Epidermal melanocyte (primary cell): ENCODE results near the gene NAA20.
A peak's percentile ranks its signal among the peaks of the same experiment; 100 is the strongest.

ENCODE experiments used
- DNase-seq: peaks from one replicate; pipeline ENCODE4 v3.0.0; 2011; ENCODE audit warnings: low spot score; ENCODE audit not compliant: insufficient read length

NAA20 gene

GRCh38 chr20:20073801-20074371, 56.7 kb downstream of the NAA20 start:
- no peak for DNase-seq

- no peak for DNase-seq
Measured at GRCh38 chr20:20075032-20075431, 57.9 kb downstream of the NAA20 start.

- peak; percentile 63 for DNase-seq
Measured at GRCh38 chr20:20076297-20077065, 59.3 kb downstream of the NAA20 start.

GRCh38 chr20:20078041-20078440, 60.9 kb downstream of the NAA20 start:
- DNase-seq = no peak

GRCh38 chr20:20079102-20079784, 62.1 kb downstream of the NAA20 start:
- DNase-seq = no peak
